ENCODE data around the gene APEX2. TPM values are rescaled to one million over a fixed set of nuclear protein-coding genes. Genes with fewer than 3 reads are reported as not detected.

APEX2 gene
- total RNA-seq = 12.0 TPM

GRCh38 chrX:54999717-55000598 is at the start of gene APEX2:
Gene APEX2, plus strand, starts transcription at chrX:55000363. Its CDS starts 60 bp downstream, at chrX:55000423.

GRCh38 chrX:54994099-54994498 is 6.1 kb upstream of the APEX2 start, which contains the start of gene PFKFB1:
Gene PFKFB1, minus strand, starts transcription at chrX:54994188. Its CDS starts 181 bp downstream, at chrX:54994007.

GRCh38 chrX:55030271-55031205 is 30.4 kb downstream of the APEX2 start, which contains the start of gene ALAS2:
Gene ALAS2, minus strand, starts transcription at chrX:55030977. Its CDS starts 4,977 bp downstream, at chrX:55026000.

Other genes starting within 250 kb of the APEX2 start
- not detected for gene ITIH6, start 202.1 kb upstream of the APEX2 start, total RNA-seq
- 526 TPM for gene MAGED2, start 192.6 kb upstream of the APEX2 start, total RNA-seq
- gene TRO, start 79.5 kb upstream of the APEX2 start, total RNA-seq = 71.2 TPM
- 0.70 TPM for gene PFKFB1, start 6.2 kb upstream of the APEX2 start, total RNA-seq
- 197 TPM for gene ALAS2, start 30.6 kb downstream of the APEX2 start, total RNA-seq
- 0.70 TPM for gene PAGE2B, start 74.7 kb downstream of the APEX2 start, total RNA-seq
- not detected for gene PAGE2, start 88.7 kb downstream of the APEX2 start, total RNA-seq
- not detected for gene PAGE5, start 220.0 kb downstream of the APEX2 start, total RNA-seq